Spleen (tissue), 7 donors: ENCODE measurements around the gene TTC23.

Source experiments
- POLR2A ChIP-seq, 3 donors: fragments of 450-650 bp; IDR thresholded peaks; one replicate each; pipeline ENCODE4 v1.5.1; 2017; ENCODE audit warnings: antibody characterized with exemption in 3 of 3, mild to moderate bottlenecking in 1 of 3
- POLR2AphosphoS5 ChIP-seq, 3 donors: sonication (generic); formaldehyde crosslinking; IDR thresholded peaks; one replicate each; pipeline ENCODE4 v1.5.1; 2017; ENCODE audit warnings: antibody characterized with exemption in 3 of 3
- TF ChIP-seq, protein P1 (sequence below), 11 experiments: fragments of 200-600 bp in 7 of 11; fragments of 450-650 bp in 4 of 11; sonication (generic) in 4 of 11; IDR thresholded peaks in 8 of 11; conservative IDR thresholded peaks in 3 of 11; 1 replicate in 7 of 11; 2 replicates in 4 of 11; pipeline versions ENCODE4 v1.4.0 to v1.8.0; 2016 to 2021; ENCODE audit warnings: antibody characterized with exemption in 11 of 11, inconsistent platforms in 4 of 11, mild to moderate bottlenecking in 1 of 11
- donor health status: DM: no; HTN: no; CAD: no; lungs with moderate emphysema.
- donor health status: DM: no; HTN: no; CAD: no.
- donor health status: DM: no; HTN: no; CAD: no.

DNA sequence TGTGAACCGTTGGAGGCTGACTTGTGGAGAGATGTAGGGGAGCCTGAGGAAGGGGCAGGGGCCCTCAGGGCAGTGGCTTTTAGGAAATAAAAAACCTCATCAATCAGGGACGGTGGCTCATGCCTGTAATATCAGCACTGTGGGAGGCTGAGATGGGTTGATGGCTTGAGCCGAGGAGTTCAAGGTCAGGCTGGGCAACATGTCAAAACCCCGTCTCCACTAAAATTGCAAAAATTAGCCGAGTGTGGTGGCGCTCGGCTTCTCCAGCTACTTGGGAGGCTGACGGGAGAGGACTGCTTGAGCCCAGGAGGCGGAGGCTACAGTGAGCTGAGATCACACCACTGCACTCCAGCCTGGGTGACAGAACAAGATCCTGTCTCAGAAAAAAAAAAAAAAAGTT, 7.6 kb downstream of the TTC23 start:
- TF ChIP-seq, protein P1, sequence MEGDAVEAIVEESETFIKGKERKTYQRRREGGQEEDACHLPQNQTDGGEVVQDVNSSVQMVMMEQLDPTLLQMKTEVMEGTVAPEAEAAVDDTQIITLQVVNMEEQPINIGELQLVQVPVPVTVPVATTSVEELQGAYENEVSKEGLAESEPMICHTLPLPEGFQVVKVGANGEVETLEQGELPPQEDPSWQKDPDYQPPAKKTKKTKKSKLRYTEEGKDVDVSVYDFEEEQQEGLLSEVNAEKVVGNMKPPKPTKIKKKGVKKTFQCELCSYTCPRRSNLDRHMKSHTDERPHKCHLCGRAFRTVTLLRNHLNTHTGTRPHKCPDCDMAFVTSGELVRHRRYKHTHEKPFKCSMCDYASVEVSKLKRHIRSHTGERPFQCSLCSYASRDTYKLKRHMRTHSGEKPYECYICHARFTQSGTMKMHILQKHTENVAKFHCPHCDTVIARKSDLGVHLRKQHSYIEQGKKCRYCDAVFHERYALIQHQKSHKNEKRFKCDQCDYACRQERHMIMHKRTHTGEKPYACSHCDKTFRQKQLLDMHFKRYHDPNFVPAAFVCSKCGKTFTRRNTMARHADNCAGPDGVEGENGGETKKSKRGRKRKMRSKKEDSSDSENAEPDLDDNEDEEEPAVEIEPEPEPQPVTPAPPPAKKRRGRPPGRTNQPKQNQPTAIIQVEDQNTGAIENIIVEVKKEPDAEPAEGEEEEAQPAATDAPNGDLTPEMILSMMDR (IDR thresholded peaks at IDR 0.05 in 8 of 11, conservative IDR thresholded peaks at IDR 0.05 in 3 of 11), result no peak
- TF ChIP-seq POLR2A (IDR thresholded peaks at IDR 0.05), result no peak
- TF ChIP-seq POLR2AphosphoS5 (IDR thresholded peaks at IDR 0.05), result no peak
